GM19025 (cell line): ENCODE results near the gene JSRP1.

Experiments
- ATAC-seq: cut with Tn5 transposase; IDR thresholded peaks from one replicate; pipeline ENCODE4 v1.9.1; 2021; ENCODE audit warnings: mild to moderate bottlenecking, low read depth, moderate library complexity; ENCODE audit not compliant: unreplicated experiment

JSRP1 gene

GRCh38 chr19:2234996-2235380 is 21.2 kb downstream of the JSRP1 start:
- no peak for ATAC-seq

GRCh38 chr19:2233601-2234280 is 22.5 kb downstream of the JSRP1 start:
- no peak for ATAC-seq

- ATAC-seq, result no peak
These were observed 23.7 kb downstream of the JSRP1 start for GRCh38 chr19:2232286-2233151.

- ATAC-seq, result no peak
These were observed 24.5 kb downstream of the JSRP1 start for GRCh38 chr19:2231621-2232221.

- no peak for ATAC-seq
These were observed 25.2 kb downstream of the JSRP1 start for GRCh38 chr19:2230807-2231533.

- ATAC-seq, result no peak
These were observed 26.1 kb downstream of the JSRP1 start for GRCh38 chr19:2230033-2230531.

GRCh38 chr19:2229103-2230032 is 26.8 kb downstream of the JSRP1 start:
- ATAC-seq, result no peak

GRCh38 chr19:2228157-2229030 is 27.8 kb downstream of the JSRP1 start:
- no peak for ATAC-seq

- ATAC-seq, result no peak
These were observed 28.6 kb downstream of the JSRP1 start for GRCh38 chr19:2227415-2228156.

GRCh38 chr19:2226840-2227360 is 29.3 kb downstream of the JSRP1 start:
- no peak for ATAC-seq

GRCh38 chr19:2226051-2226839 is 30.0 kb downstream of the JSRP1 start:
- no peak for ATAC-seq

- ATAC-seq, result no peak
These were observed 30.7 kb downstream of the JSRP1 start for GRCh38 chr19:2225415-2226050.

- ATAC-seq, result no peak
These were observed 31.4 kb downstream of the JSRP1 start for GRCh38 chr19:2224754-2225349.

GRCh38 chr19:2223959-2224358 is 32.3 kb downstream of the JSRP1 start:
- ATAC-seq, result no peak

- no peak for ATAC-seq
These were observed 32.8 kb downstream of the JSRP1 start for GRCh38 chr19:2223391-2223790.

GRCh38 chr19:2221918-2222317 is 34.3 kb downstream of the JSRP1 start:
- ATAC-seq, result no peak
